ENCODE measurements around the gene DVL1. TPM values are rescaled to one million over a fixed set of nuclear protein-coding genes. Genes with fewer than 3 reads are reported as not detected.
A peak's percentile ranks its signal among the peaks of the same experiment; 100 is the strongest.
"Not testable (repeated sequence)": the region's sequence is repeated elsewhere in the genome, so short reads cannot be mapped to it uniquely, and the experiment has no call there.

DVL1 gene
- total RNA-seq, 1 donor from 2014 or later = 78.6 TPM

DNA sequence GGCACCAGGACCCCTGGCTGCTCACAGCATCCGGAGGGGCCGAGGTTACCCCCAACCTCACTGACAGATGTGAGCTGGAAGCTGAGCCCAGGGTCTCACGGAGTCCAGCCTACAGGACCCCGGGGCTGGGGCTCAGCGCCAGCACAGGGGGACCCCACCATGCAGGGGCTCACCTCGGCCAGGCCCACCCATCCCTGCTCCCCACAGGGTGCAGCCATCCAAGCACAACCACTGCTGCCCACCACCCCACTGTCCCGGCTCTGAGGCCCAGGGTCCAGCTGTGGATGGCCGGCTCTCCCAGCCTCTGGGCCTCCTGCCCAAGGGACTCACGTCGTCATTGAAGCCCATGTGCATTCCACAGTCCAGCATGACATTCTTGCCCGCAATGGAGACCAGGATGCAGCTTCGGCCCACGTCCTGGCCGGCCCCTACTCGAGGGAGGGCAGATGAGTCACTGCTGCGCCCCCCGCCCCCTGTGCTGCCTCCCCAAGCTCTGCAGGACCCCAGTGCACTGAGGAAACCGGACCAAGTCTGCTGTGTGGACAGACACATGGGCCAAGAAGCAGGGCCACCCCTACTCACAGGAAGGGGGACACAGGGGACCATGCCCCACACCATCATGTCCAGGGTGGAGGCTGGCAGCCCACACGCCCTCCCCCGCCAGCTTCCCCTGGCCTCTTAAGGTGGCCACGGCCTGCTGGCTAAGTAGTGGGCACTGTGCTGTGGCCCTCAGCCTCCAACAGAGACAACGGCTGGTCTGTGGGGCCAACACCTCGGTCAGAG lies 28.4 kb downstream of the DVL1 start:
- no peak overlapping the region for H3K4me3 ChIP-seq (ENCODE audit: low read depth, low read length)
- no peak for DNase-seq (ENCODE audit: low read depth)
- TF ChIP-seq, protein P1, sequence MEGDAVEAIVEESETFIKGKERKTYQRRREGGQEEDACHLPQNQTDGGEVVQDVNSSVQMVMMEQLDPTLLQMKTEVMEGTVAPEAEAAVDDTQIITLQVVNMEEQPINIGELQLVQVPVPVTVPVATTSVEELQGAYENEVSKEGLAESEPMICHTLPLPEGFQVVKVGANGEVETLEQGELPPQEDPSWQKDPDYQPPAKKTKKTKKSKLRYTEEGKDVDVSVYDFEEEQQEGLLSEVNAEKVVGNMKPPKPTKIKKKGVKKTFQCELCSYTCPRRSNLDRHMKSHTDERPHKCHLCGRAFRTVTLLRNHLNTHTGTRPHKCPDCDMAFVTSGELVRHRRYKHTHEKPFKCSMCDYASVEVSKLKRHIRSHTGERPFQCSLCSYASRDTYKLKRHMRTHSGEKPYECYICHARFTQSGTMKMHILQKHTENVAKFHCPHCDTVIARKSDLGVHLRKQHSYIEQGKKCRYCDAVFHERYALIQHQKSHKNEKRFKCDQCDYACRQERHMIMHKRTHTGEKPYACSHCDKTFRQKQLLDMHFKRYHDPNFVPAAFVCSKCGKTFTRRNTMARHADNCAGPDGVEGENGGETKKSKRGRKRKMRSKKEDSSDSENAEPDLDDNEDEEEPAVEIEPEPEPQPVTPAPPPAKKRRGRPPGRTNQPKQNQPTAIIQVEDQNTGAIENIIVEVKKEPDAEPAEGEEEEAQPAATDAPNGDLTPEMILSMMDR (conservative IDR thresholded peaks at IDR 0.05; ENCODE audit: low read depth, low read length) = no peak

DNA sequence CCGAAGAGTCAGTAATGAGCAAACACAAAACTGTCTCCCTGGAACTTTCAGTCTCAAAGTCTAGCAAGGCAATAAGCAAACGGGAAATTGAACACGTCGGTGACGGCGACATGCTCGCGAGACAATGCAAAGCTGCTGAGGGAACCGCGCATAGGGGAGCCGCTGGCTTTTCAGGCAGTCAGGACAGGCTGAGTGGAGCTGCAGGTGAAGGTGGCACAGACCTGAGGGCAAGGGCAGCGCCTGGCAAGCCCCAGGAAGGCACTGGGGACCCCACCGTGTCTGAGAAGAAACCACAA lies 29.6 kb downstream of the DVL1 start:
- no peak for DNase-seq (ENCODE audit: low read depth)
- TF ChIP-seq, protein P1 (conservative IDR thresholded peaks at IDR 0.05; ENCODE audit: low read depth, low read length) = no peak
- no peak overlapping the region for H3K4me3 ChIP-seq (ENCODE audit: low read depth, low read length)

DNA sequence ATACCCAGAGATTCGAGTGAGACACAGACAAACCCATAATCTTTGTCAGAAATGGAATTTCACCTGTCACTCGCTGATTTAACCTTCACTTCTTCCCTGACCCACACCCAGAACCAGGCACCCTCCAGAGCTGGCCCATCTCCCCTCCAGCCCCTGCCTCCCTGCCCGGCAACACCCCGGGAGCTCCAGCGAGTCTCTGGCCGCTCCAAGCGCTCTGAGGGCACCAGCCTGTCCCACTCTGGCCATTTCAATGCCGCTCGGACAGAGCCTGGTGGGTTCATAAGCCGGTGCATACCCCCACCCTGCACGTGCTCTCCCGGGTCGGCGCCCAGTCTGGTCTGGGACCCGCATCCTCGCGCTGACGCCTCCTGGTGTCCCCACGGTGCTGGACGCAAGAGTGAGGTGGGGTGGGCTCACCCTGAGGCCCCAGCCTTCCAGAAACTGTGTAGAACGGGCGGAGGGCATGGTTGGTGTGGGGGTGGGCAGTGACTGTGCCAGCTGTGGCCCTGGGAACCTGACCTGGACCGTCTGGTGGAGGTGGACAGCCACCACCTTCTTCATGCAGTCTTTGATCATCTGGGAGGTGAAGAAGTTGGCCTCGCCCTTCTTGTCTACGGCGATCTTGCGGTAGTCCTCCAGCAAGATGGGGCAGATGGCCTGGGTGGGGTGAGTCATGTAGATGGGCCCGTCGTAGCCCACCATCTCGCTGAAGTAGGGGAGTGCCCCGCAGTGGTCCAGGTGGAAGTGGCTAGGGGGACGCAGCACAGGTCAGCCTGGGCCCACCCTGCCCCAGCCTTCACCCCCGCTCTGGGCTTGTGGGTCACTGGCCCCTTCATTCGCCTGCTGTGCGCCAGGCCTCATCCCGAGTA lies 30.2 kb downstream of the DVL1 start:
- DNase-seq (ENCODE audit: low read depth) = no peak
- no peak overlapping the region for H3K4me3 ChIP-seq (ENCODE audit: low read depth, low read length)
- TF ChIP-seq, protein P1 (conservative IDR thresholded peaks at IDR 0.05; ENCODE audit: low read depth, low read length) = no peak

DNA sequence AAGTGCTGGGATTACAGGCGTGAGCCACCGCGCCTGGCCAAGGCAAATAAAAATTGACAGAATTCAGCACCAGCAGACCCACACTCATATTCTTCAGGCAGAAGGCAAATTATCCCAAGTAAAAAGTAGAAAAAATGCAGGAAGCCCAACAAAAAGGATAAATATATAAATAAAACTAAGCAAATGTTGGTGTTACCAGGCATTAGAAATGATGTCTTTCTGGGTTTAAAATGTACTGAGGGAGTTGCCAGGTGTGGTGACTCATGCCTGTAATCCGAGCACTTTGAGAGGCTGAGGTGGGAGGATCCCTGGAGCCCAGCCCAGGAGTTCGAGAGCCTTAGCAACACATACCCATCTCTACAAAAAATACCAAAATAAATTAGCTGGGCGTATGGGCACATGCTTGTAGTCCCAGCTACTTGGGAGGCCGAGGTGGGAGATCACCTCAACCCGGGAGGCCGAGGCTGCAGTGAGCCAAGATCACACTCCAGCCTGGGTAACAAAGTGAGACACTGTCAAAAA lies 31.0 kb downstream of the DVL1 start:
- TF ChIP-seq, protein P1 (conservative IDR thresholded peaks at IDR 0.05; ENCODE audit: low read depth, low read length) = no peak
- H3K4me3 ChIP-seq (ENCODE audit: low read depth, low read length) = no peak overlapping the region
- DNase-seq (ENCODE audit: low read depth) = peak; percentile 29

DNA sequence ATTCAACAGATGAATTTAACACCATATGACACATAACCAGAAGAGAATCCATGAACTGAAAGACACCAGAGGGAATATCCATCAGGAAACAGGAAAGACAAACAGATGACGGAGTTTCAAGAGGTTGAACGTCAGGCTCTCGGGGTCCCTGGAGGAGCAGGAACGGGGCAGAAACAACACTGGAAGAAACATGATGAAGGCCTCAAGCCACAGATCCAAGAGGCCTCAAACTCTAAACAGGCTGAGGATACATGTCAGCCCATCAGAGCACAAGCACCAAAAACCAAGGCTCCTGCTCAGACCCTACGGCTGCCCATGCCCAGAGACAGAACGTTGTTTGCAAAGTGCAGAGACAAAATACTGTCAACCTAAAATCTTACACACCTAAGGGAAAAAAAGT lies 31.8 kb downstream of the DVL1 start:
- no peak for DNase-seq (ENCODE audit: low read depth)
- no peak overlapping the region for H3K4me3 ChIP-seq (ENCODE audit: low read depth, low read length)
- TF ChIP-seq, protein P1 (conservative IDR thresholded peaks at IDR 0.05; ENCODE audit: low read depth, low read length) = no peak

DNA sequence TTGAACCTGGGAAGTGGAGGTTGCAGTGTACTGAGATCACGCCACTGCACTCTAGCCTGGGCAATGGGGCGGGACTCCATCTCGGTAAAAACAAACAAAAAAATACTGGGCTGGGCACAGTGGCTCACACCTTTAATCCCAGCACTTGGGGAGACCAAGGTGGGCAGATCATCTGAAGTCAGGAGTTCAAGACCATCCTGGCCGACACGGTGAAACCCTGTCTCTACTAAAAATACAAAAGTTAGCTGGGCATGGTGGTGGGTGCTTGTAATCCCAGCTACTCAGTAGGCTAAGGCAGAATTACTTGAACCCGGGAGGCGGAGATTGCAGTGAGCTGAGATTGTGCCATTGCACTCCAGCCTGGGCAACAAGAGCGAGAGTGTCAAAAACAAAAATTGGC lies 33.0 kb downstream of the DVL1 start:
- DNase-seq (ENCODE audit: low read depth); H3K4me3 ChIP-seq (ENCODE audit: low read depth, low read length): not testable (repeated sequence)

DNA sequence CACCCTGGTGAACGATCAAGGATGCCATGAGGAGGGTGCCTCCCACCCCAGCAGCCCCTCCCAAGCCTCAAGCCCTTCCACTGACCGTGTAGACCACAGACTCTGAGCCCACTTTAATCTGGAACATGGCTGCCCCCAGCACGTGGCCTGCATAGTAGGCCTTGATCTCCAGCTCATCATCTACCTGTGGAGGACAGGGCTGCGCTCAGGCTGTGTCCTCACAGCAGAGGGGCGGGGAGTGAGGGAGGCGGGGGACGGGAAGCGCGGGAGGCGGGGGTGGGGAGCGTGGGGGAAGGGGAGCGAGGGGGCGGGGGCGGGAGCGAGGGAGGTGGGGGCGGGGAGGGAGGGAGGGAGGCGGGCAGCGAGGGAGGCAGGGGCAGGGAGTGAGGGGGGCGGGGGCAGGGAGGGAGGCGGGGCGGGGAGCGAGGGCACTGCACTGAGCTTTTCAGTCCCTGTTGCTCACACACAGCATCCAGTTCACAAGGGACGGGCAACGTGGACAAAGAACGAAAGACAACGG lies 33.7 kb downstream of the DVL1 start:
- H3K4me3 ChIP-seq (ENCODE audit: low read depth, low read length) = no peak overlapping the region
- DNase-seq (ENCODE audit: low read depth) = no peak
- TF ChIP-seq, protein P1 (conservative IDR thresholded peaks at IDR 0.05; ENCODE audit: low read depth, low read length) = no peak

All from epithelial cell of proximal tubule (primary cell).